ENCODE results near the gene MACROD1. TPM values are rescaled to one million over a fixed set of nuclear protein-coding genes. Genes with fewer than 3 reads are reported as not detected.

The MACROD1 gene
- total and polyA plus RNA-seq, 9 of the 15 experiments (the other 6 are each of a cell fraction or from before 2014, with no cell fraction given): 1.1 to 60.0 (median 26.4) TPM

DNA sequence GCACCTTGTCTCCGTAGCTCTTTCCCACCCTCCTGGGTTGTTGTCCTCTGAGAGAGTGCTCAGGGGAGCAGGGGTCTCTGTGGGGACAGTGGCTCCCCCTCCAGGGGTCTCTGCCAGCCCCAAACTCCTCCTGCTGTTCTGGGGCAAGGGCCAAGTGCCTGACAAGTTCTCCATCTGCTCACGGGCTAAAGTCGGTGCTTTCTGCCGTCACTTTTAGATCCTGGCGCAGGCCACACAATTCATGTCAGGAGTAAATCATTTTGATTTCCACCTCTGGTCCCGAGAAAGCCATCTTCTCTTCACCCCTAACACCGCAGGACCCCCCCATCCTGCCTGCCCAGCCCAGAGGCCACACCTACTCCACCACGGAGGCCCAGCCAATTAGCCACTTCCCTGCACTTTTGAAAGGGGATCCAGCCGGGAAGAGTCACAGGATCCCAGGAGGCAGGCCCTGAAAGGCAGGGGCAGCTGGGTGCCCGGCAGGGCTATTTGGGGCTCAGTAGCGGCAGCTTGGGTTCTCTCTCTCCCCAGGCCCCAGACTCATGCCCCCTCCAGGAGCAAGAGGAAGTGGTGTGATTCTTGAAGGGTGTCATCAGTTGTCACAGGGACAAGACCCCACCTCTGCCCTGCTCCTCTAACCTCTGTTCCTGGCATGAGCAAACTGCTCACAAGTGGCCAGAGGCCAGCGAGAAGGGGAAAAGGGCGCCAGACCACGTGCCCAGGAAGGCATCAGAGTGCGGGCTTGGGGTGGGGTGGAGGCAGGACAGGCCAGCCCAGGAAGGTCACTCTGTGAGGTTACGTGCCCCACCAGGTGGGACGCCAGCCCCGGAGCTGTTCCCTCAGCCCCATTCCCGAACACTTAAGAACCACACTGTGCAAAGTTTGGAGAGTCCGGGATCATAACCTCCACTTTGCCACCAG is 1.3 kb downstream of the MACROD1 start:
- Histone ChIP-seq H3K36me3 (ENCODE audit: control insufficient read depth, insufficient read depth, low read length) (peaks cover 23% of the 10 kb centered on the region; the same call in 2 of the 3 replicates), H3K9ac (ENCODE audit: insufficient read depth in 1 of 2, low read depth in 2 of 2, low read length in 2 of 2) (peak overlapping the region; percentile 87 to 95), H3K4me1 (replicated peaks in 1 of 2; ENCODE audit: control insufficient read depth in 2 of 2, insufficient read depth in 2 of 2, low read length in 2 of 2) (peaks cover 6 to 27% of the 10 kb centered on the region in 2 experiments; a peak in 3 of 5 replicates), H3K27me3 (ENCODE audit: control insufficient read depth in 2 of 2, insufficient read depth in 2 of 2, low read length in 2 of 2) (no peaks in the 10 kb centered on the region), H3K9me3 (replicated peaks; ENCODE audit: control insufficient read depth, insufficient read depth, low read depth, low read length) (0 out of 2 replicates have a peak, but pooled peaks cover 2% of the 10 kb centered on the region), H3K27ac (ENCODE audit: extremely low read depth, low read depth, low read length) (peak overlapping the region; percentile 94), H3K9me1 (ENCODE audit: control insufficient read depth, insufficient read depth, low read length) (no peaks in the 10 kb centered on the region), H3K4me2 (ENCODE audit: insufficient read depth, low read length) (peak overlapping the region; percentile 96), H2AFZ (ENCODE audit: low read depth, low read length) (peak overlapping the region; percentile 88), H3K79me2 (ENCODE audit: control insufficient read depth, insufficient read depth, low read length) (peaks cover 61% of the 10 kb centered on the region), H3K4me3 (peak overlapping the region; percentile 79), H4K20me1 (replicated peaks; ENCODE audit: control insufficient read depth, insufficient read depth, low read length) (no peaks in the 10 kb centered on the region)
- intact Hi-C loops (cut with micrococcal nuclease) (no loop called here), in situ Hi-C loops (cut with MboI) (no loop called here)
- 69% methylated on average over 15 of the region's 20 CpGs for WGBS (ENCODE audit: insufficient coverage, low coverage, missing lambda C conversion rate)
- FAIRE-seq: no peak
- CTCF ChIA-PET (ENCODE audit: low intra/inter-chr PET ratio): no interaction called here
- POLR2A ChIA-PET: interaction anchor here (0.6 to 2.0 kb wide), 3 partner anchors 17 to 293 kb away, joined by 3 to 9 read pairs (median 4); no protein-coding TSS in a partner anchor
- ATAC-seq: no peak
- DNase-seq (ENCODE audit: extremely low read depth in 1 of 4, low spot score in 3 of 4): peak in 2 of 4 experiments; percentile 24 to 29
- BruUV-seq (replicated peaks): TSS peak; percentile 45
- TF ChIP-seq POLR2G (IDR thresholded peaks at IDR 0.05; ENCODE audit: low read depth, low read length): no peak
- no peak for TF ChIP-seq SIRT6 (IDR thresholded peaks at IDR 0.05; ENCODE audit: low read depth, low read length)
- TF ChIP-seq, protein P1, sequence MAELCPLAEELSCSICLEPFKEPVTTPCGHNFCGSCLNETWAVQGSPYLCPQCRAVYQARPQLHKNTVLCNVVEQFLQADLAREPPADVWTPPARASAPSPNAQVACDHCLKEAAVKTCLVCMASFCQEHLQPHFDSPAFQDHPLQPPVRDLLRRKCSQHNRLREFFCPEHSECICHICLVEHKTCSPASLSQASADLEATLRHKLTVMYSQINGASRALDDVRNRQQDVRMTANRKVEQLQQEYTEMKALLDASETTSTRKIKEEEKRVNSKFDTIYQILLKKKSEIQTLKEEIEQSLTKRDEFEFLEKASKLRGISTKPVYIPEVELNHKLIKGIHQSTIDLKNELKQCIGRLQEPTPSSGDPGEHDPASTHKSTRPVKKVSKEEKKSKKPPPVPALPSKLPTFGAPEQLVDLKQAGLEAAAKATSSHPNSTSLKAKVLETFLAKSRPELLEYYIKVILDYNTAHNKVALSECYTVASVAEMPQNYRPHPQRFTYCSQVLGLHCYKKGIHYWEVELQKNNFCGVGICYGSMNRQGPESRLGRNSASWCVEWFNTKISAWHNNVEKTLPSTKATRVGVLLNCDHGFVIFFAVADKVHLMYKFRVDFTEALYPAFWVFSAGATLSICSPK (IDR thresholded peaks at IDR 0.05; ENCODE audit: borderline replicate concordance): no peak
- TF ChIP-seq SP1 (CRISPR knock-in tag; IDR thresholded peaks at IDR 0.05): no peak
- TF ChIP-seq, protein P2, sequence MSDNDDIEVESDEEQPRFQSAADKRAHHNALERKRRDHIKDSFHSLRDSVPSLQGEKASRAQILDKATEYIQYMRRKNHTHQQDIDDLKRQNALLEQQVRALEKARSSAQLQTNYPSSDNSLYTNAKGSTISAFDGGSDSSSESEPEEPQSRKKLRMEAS (CRISPR knock-in tag; IDR thresholded peaks at IDR 0.05): peak; percentile 76
- TF ChIP-seq CBX5 (IDR thresholded peaks at IDR 0.05; ENCODE audit: borderline replicate concordance, low read depth): no peak
- no peak; the same call in 1 of the 2 replicates for TF ChIP-seq RFX5 (IDR thresholded peaks at IDR 0.05; ENCODE audit: low read depth, low read length)
- no peak for TF ChIP-seq GATAD2A (IDR thresholded peaks at IDR 0.05)
- TF ChIP-seq SETDB1 (IDR thresholded peaks at IDR 0.05; ENCODE audit: low read length): no peak
- TF ChIP-seq XRCC4 (IDR thresholded peaks at IDR 0.05; ENCODE audit: extremely low read depth, insufficient read depth, insufficient read length): no peak
- TF ChIP-seq, protein P3, sequence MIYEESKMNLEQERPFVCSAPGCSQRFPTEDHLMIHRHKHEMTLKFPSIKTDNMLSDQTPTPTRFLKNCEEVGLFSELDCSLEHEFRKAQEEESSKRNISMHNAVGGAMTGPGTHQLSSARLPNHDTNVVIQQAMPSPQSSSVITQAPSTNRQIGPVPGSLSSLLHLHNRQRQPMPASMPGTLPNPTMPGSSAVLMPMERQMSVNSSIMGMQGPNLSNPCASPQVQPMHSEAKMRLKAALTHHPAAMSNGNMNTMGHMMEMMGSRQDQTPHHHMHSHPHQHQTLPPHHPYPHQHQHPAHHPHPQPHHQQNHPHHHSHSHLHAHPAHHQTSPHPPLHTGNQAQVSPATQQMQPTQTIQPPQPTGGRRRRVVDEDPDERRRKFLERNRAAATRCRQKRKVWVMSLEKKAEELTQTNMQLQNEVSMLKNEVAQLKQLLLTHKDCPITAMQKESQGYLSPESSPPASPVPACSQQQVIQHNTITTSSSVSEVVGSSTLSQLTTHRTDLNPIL (CRISPR knock-in tag; IDR thresholded peaks at IDR 0.05): no peak
- TF ChIP-seq, protein P4, sequence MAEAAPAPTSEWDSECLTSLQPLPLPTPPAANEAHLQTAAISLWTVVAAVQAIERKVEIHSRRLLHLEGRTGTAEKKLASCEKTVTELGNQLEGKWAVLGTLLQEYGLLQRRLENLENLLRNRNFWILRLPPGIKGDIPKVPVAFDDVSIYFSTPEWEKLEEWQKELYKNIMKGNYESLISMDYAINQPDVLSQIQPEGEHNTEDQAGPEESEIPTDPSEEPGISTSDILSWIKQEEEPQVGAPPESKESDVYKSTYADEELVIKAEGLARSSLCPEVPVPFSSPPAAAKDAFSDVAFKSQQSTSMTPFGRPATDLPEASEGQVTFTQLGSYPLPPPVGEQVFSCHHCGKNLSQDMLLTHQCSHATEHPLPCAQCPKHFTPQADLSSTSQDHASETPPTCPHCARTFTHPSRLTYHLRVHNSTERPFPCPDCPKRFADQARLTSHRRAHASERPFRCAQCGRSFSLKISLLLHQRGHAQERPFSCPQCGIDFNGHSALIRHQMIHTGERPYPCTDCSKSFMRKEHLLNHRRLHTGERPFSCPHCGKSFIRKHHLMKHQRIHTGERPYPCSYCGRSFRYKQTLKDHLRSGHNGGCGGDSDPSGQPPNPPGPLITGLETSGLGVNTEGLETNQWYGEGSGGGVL (CRISPR knock-in tag; IDR thresholded peaks at IDR 0.05): no peak
- no peak for TF ChIP-seq ZNF24 (IDR thresholded peaks at IDR 0.05)
